GM12874 (cell line): ENCODE results near the gene EPDR1.
A peak's percentile ranks its signal among the peaks of the same experiment; 100 is the strongest.

ENCODE experiments used
- CTCF ChIP-seq: IDR thresholded peaks from 2 replicates; pipeline ENCODE4 v1.5.1; 2011; ENCODE audit warnings: low read depth, mild to moderate bottlenecking, control low read depth, low read length, moderate library complexity; ENCODE audit not compliant: insufficient read depth

The EPDR1 gene

GRCh38 chr7:37908221-37908788 is 12.1 kb upstream of the EPDR1 start:
- TF ChIP-seq CTCF = no peak

DNA sequence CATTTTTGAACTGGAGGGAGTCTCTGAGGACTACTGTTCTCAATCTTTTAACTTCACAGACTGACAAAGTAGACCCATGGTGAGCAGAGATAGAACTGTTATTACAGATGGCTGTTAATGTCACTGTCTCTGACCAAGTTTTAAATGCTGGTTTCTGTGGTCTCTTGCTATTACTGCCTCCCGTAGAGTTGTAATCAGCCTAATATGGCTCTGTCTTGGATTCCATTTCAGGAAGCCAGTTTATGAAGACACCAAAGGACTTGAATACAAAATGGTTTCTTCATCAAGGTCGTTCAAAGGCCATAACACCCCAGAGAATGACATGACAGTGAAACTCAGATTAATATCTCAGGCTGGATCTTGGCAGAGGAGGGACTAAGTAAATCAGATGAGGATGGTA is 7.7 kb upstream of the EPDR1 start:
- TF ChIP-seq CTCF = no peak

DNA sequence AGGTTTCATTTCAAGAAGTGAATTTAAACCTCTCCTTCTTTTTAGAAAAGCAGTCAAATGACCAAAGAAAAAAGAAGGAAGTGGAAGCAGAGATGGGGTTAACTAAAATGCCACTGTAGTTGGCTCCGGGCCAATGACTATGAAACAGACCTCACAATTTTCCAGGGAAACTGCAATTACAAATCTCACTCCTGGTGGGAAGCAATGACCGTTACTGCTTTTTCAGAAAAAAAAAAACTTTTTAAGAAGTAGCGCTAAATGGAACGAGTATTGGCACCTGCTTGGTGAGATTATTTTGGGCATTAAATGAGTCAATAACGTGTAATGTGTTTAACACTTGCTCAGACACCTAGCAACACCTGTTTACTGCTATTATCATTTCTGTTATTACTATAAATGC is 5.0 kb upstream of the EPDR1 start:
- no peak for TF ChIP-seq CTCF

DNA sequence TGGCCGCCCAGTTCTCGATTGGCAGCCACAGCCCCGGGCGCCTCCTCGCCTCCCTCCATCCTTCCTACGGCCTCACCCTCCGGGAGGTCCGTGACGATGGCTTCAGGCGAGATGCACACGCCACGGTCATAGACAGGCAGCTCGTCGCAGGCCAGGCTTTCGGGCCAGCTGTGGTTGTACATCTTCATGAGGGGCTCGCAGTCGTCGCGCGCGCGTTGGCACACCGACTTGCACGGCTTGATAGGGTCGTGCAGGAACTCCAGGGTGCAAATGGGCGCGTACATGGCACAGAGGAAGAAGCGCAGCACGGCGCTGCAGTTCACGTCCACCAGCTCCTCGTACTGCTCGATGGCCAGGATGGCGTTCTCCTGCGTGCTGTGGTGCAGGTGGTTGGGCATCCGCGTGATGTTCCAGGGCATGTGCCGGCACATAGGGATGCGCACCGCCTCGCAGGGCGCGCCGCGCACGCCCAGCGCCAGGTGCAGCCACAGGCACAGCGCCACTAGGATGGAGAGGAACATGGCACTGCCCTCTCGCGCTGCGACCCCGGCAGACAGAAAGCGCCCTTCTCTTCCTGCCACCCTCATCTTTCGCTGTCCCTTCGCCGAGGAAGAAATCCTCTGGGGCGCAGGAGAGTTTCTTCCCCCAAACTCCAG is 4.3 kb upstream of the EPDR1 start:
- TF ChIP-seq CTCF = no peak; the same call in 1 of the 2 replicates

DNA sequence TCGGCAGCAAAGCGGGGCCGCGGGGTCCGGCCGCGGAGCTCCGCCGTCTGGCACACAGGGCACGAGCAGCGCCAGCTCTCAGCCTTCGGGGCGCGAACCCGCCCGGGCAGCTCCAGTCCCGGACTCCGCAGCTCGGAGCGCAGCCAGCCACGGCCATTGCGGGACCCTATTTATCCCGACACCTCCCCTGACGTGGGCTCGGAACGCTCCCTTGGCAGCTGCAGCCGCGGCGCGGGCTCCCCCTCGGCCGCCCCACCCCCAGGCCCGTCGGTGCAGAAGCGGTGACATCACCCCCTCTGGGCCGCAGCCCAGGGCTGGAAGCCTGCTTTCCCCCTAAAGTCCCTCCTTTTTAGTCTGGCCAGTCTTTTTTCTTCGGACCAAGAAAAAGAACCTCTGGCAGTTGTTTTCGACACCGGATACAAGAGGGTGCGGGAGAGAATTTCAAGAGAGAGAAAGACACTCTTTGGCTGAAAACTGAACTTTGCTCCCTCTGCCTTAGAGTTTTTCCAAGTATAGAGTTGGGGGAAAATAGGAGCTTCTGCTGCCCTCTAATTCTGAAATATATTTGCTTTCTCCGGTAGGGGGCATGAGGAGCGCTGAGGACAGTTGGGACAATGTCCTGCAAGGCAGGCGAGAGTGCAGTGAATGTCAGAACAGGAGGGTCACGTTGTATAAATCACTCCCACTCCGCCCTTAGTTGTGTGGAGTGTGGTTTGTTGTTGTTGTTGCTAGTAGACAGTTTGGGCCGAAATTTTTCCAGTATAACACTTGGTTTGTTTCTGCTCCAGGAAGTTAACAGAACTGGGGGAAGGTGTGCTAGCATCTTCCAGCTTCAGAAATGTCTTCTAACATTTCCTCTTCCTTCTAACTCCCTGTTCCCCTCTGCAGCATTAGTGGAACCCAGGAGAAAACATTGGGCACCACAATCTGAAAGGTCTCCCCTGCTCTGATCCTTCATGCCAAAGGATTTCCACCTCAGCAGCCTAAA is 3.5 kb upstream of the EPDR1 start, which contains the start of gene SFRP4:
SFRP4 (minus strand) TSS at position 145 of the 988 bp plus-strand sequence. CDS start 280 bp downstream, outside the sequence.
- TF ChIP-seq CTCF = peak; percentile 69

GRCh38 chr7:37918526-37918925 is 1.9 kb upstream of the EPDR1 start:
- TF ChIP-seq CTCF = peak; percentile 19; the same call in 1 of the 2 replicates
